ENCODE results near the gene FBXL13. TPM values are rescaled to one million over a fixed set of nuclear protein-coding genes. Genes with fewer than 3 reads are reported as not detected.
"Not testable (repeated sequence)": the region's sequence is repeated elsewhere in the genome, so short reads cannot be mapped to it uniquely, and the experiment has no call there.

FBXL13 gene
- total and polyA plus RNA-seq, 2 donors = 0.38 to 8.1 TPM

DNA sequence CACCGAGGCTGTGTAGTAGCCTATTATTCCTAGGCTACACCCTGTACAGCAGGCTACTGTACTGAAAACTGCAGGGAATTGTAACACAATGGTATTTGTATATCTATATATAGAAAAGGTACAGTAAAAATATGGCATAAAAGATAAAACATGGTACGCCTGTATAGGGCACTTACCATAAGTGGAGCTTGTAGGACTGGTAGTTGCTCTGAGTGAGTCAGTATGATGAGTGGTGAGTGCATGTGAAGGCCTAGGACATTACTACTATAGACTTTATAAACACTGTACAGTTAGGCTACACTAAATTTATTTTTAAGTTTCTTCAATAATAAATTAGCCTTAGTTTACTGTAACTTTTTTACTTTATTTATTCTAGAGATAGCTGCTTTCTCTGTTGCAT, 285.8 kb downstream of the FBXL13 start:
- not testable (repeated sequence) for H3K36me3 ChIP-seq (ENCODE audit: insufficient read depth); H3K27ac ChIP-seq (ENCODE audit: low read depth); H3K4me1 ChIP-seq (ENCODE audit: insufficient read depth); H3K4me3 ChIP-seq (ENCODE audit: low read depth, low read length); DNase-seq (ENCODE audit: extremely low spot score)
- WGBS = 95% methylated on average over 2 of the region's 2 CpGs

DNA sequence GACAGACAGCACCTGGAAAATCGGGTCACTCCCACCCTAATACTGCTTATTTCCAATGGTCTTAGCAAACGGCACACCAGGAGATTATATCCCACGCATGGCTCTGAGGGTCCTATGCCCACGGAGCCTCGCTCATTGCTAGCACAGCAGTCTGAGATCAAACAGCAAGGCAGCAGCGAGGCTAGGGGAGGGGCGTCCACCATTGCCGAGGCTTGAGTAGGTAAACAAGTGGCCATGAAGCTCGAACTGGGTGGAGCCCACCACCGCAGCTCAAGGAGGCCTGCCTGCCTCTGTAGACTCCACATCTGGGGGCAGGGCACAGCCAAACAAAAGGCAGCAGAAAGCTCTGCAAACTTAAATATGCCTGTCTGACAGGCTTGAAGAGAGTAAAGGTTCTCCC, 293.7 kb downstream of the FBXL13 start:
- not testable (repeated sequence) for DNase-seq (ENCODE audit: extremely low spot score); H3K4me3 ChIP-seq (ENCODE audit: low read depth, low read length); H3K36me3 ChIP-seq (ENCODE audit: insufficient read depth); H3K4me1 ChIP-seq (ENCODE audit: insufficient read depth); H3K27ac ChIP-seq (ENCODE audit: low read depth)
- WGBS = 99% methylated on average over 10 of the region's 10 CpGs

DNA sequence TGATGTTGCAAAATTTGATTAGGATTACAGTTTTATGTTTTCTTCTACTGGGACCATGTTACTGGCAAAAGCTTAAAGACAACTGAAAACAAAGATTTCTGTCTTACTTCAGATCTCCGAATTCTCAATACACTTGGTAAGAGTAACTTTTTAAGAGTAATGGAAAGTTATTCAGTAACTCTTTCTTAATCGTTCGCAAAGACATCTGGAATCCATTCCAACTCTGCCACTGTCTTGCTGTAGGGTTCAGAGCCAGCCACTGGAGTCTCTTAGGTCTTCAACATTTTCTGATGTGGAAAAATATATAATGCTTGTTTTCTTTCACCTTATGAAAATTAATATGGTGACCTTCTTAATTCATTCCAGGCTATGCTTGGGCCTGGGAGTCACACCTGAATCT, 295.9 kb downstream of the FBXL13 start:
- DNase-seq (ENCODE audit: extremely low spot score); H3K4me3 ChIP-seq (ENCODE audit: low read depth, low read length); H3K27ac ChIP-seq (ENCODE audit: low read depth); H3K36me3 ChIP-seq (ENCODE audit: insufficient read depth); H3K4me1 ChIP-seq (ENCODE audit: insufficient read depth): not testable (repeated sequence)
- 68% methylated on average over 3 of the region's 3 CpGs for WGBS

DNA sequence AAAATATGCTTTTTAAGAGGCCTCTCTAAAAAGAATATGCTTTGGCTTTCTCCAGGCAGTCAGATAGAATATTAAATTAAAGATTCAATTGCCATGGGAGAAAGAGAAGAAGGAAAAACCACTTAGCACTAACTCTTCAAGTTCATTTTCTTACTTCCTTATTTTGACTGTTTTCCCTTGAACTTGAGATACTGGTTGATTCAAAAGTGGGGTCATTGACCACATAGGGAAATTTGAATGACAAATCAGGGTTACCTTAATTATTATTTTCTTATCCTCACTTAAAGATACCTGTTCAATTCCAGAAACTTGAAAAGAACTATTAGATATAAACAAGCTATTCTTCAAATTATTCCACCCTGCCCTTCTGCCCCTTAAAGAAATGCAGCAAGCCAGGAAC, 298.4 kb downstream of the FBXL13 start:
- DNase-seq (ENCODE audit: extremely low spot score); H3K4me1 ChIP-seq (ENCODE audit: insufficient read depth); H3K36me3 ChIP-seq (ENCODE audit: insufficient read depth); H3K27ac ChIP-seq (ENCODE audit: low read depth); H3K4me3 ChIP-seq (ENCODE audit: low read depth, low read length): not testable (repeated sequence)

DNA sequence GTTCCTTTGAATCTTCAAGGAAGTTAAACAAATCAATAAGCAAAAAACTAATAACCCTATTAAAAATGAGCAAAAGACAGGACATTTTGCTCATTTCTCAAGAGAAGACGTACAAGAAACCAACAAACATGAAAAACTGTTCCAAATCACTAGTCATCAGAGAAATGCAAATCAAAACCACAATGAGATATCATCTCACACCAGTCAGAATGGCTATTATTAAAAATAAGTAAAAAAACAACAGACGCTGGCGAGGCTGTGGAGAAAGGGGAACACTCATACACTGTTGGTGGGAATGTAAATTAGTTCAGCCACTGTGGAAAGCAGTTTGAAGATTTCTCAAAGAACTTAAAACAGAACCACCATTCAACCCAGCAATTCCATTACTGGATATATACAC, 304.1 kb downstream of the FBXL13 start:
- not testable (repeated sequence) for H3K36me3 ChIP-seq (ENCODE audit: insufficient read depth); DNase-seq (ENCODE audit: extremely low spot score); H3K4me3 ChIP-seq (ENCODE audit: low read depth, low read length); H3K27ac ChIP-seq (ENCODE audit: low read depth); H3K4me1 ChIP-seq (ENCODE audit: insufficient read depth)
- 90% methylated on average over 3 of the region's 3 CpGs for WGBS

DNA sequence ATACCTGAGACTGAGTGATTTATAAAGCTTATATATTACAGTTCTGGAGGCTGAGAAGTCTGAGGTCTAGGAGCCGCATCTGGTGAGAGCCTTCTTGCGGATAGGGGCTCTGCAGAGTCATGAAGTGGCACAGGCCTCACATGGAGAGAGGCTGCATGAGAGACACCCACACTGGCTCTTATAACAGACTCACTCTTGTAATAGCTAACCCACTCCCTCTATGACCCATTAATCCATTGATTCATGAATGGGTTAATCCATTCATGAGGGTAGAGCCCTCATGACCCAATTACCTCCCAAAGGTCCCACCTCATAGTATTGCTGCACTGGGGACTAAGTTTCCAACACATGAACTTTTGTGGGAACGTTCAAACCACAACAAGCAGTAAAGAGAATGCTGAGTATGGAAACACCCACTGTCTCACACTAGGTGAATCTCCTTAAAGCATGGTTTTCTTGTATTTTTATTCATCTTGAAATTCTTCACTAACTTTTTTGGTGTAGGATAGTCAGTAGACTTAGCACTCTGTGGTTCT, 304.9 kb downstream of the FBXL13 start:
- WGBS = 98% methylated on average over 3 of the region's 3 CpGs

DNA sequence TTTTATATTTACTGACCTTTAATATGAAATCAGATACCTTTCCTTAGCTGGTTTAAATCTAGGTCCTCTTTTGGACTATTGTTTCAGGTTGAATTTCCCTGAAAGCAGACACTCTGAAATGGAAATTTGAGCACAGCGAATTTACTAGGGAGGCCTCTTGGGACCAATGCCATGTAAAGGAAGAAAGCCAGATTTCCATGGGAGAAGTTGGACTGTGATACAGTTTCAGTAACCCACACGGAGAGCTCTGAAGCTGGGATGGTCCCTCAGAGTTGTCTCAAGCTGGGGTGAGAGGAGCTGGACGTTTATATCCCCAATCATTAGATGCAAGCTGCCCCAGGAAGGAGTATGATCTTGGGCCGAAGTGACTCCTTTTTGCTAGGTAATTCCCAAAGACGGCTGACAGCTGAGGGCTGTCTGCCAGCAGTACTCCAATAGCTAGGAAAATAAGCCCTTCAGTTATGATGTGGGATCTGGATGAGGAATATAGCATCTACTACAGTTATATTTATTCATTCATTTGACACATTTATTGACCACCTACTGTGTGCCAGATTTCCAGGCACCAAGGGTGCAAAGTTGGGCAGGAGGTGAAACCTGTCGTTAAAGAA, 311.2 kb downstream of the FBXL13 start:
- not testable (repeated sequence) for H3K36me3 ChIP-seq (ENCODE audit: insufficient read depth); DNase-seq (ENCODE audit: extremely low spot score); H3K4me1 ChIP-seq (ENCODE audit: insufficient read depth); H3K4me3 ChIP-seq (ENCODE audit: low read depth, low read length); H3K27ac ChIP-seq (ENCODE audit: low read depth)
- 29% methylated on average over 6 of the region's 6 CpGs for WGBS

More for the DNA sequence above, 304.9 kb downstream of the FBXL13 start:
- H3K27ac ChIP-seq (ENCODE audit: low read depth); H3K36me3 ChIP-seq (ENCODE audit: insufficient read depth); H3K4me1 ChIP-seq (ENCODE audit: insufficient read depth); H3K4me3 ChIP-seq (ENCODE audit: low read depth, low read length); DNase-seq (ENCODE audit: extremely low spot score): not testable (repeated sequence)

Small RNA genes lying within 50 kb of the gene (small RNA-seq; reads per million reads assigned to genes)
- not detected for gene RNU6-1136P

Other genes starting within 250 kb of the FBXL13 start
- gene LRRC17, start 161.8 kb downstream of the FBXL13 start, total RNA-seq = 200 TPM
- gene LRRC17, start 161.8 kb downstream of the FBXL13 start, polyA plus RNA-seq = 3.8 TPM
- 40.6 TPM for gene ARMC10, start 344 bp upstream of the FBXL13 start, total RNA-seq
- gene ARMC10, start 344 bp upstream of the FBXL13 start, polyA plus RNA-seq = 33.0 TPM
- 33.2 TPM for gene NAPEPLD, start 74.3 kb upstream of the FBXL13 start, total RNA-seq
- 5.2 TPM for gene NAPEPLD, start 74.3 kb upstream of the FBXL13 start, polyA plus RNA-seq
- 67.5 TPM for gene PMPCB, start 222.6 kb upstream of the FBXL13 start, total RNA-seq
- gene PMPCB, start 222.6 kb upstream of the FBXL13 start, polyA plus RNA-seq = 64.4 TPM